ENCODE data around the gene POU2AF1. TPM values are rescaled to one million over a fixed set of nuclear protein-coding genes. Genes with fewer than 3 reads are reported as not detected.

The POU2AF1 gene
- total RNA-seq, 6 experiments from 2014 or later: 0.06 to 2.4 (median 0.63) TPM

GRCh38 chr11:111312076-111312475, 67.0 kb downstream of the POU2AF1 start:
- TF ChIP-seq CTCF (IDR thresholded peaks at IDR 0.05) (no peak), POLR2A (IDR thresholded peaks at IDR 0.05) (no peak)
- Histone ChIP-seq H3K36me3 (no peaks in the 10 kb centered on the region), H3K27me3 (no peaks in the 10 kb centered on the region), H3K4me1 (peaks cover 0 to 10% (median 2%) of the 10 kb centered on the region in 4 donors), H3K4me3 (no peak overlapping the region), H3K9me3 (no peaks in the 10 kb centered on the region), H3K27ac (no peak overlapping the region)
- ATAC-seq: no peak
- no peak for DNase-seq
- WGBS (ENCODE audit: insufficient coverage, low coverage, low lambda C conversion rate, missing lambda C conversion rate): 67% methylated on average over 1 of the region's 1 CpG
- intact Hi-C loops (cut with DNase I): no loop called here

- 87% methylated on average over 5 of the region's 6 CpGs for WGBS (ENCODE audit: insufficient coverage, low coverage, low lambda C conversion rate, missing lambda C conversion rate)
- no peaks in the 10 kb centered on the region for H3K27me3 ChIP-seq
- H3K4me1 ChIP-seq: peaks cover 0 to 10% (median 2%) of the 10 kb centered on the region in 4 donors
- H3K36me3 ChIP-seq: no peaks in the 10 kb centered on the region
- TF ChIP-seq CTCF (IDR thresholded peaks at IDR 0.05) (no peak), POLR2A (IDR thresholded peaks at IDR 0.05) (no peak)
- DNase-seq (no peak), ATAC-seq (no peak)
- no peak overlapping the region for H3K27ac ChIP-seq
- no peaks in the 10 kb centered on the region for H3K9me3 ChIP-seq
- intact Hi-C loops (cut with DNase I): no loop called here
- no peak overlapping the region for H3K4me3 ChIP-seq
Observed at GRCh38 chr11:111310723-111311122, 68.4 kb downstream of the POU2AF1 start.

GRCh38 chr11:111310088-111310487, 69.0 kb downstream of the POU2AF1 start:
- intact Hi-C loops (cut with DNase I): no loop called here
- WGBS (ENCODE audit: insufficient coverage, low coverage, low lambda C conversion rate, missing lambda C conversion rate): 17% methylated on average over 1 of the region's 3 CpGs
- ATAC-seq (no peak), DNase-seq (no peak)
- H3K9me3 ChIP-seq: no peaks in the 10 kb centered on the region
- H3K27me3 ChIP-seq: no peaks in the 10 kb centered on the region
- no peak for TF ChIP-seq CTCF (IDR thresholded peaks at IDR 0.05)
- no peak for TF ChIP-seq POLR2A (IDR thresholded peaks at IDR 0.05)
- H3K4me3 ChIP-seq: no peak overlapping the region
- no peak overlapping the region for H3K27ac ChIP-seq
- peaks cover 0 to 10% (median 2%) of the 10 kb centered on the region in 4 donors for H3K4me1 ChIP-seq
- H3K36me3 ChIP-seq: no peaks in the 10 kb centered on the region

- no peaks in the 10 kb centered on the region for H3K27me3 ChIP-seq
- DNase-seq (no peak), ATAC-seq (no peak)
- H3K36me3 ChIP-seq: no peaks in the 10 kb centered on the region
- intact Hi-C loops (cut with DNase I): no loop called here
- no peak overlapping the region for H3K27ac ChIP-seq
- WGBS (ENCODE audit: insufficient coverage, low coverage, low lambda C conversion rate, missing lambda C conversion rate): 84% methylated on average over 4 of the region's 5 CpGs
- peaks cover 0 to 10% (median 2%) of the 10 kb centered on the region in 4 donors for H3K4me1 ChIP-seq
- TF ChIP-seq CTCF (IDR thresholded peaks at IDR 0.05) (no peak), POLR2A (IDR thresholded peaks at IDR 0.05) (no peak)
- no peak overlapping the region for H3K4me3 ChIP-seq
- H3K9me3 ChIP-seq: no peaks in the 10 kb centered on the region
Observed at GRCh38 chr11:111309215-111309915, 69.7 kb downstream of the POU2AF1 start.

Measured in right lobe of liver (tissue), 6 donors.